HEK293T (cell line): ENCODE data around the gene GRSF1.

Experiments
- ARNT ChIP-seq: fragments of 450-650 bp; IDR thresholded peaks from 2 replicates; pipeline ENCODE4 v1.6.1; 2017; ENCODE audit warnings: mild to moderate bottlenecking
- BHLHE40 ChIP-seq: fragments of 450-650 bp; IDR thresholded peaks from 2 replicates; pipeline ENCODE4 v1.6.1; 2016; ENCODE audit warnings: mild to moderate bottlenecking, moderate library complexity, borderline replicate concordance
- CTBP1 ChIP-seq: fragments of 450-650 bp; IDR thresholded peaks from 2 replicates; pipeline ENCODE4 v1.6.1; 2016; ENCODE audit warnings: borderline replicate concordance
- ELF4 ChIP-seq: fragments of 450-650 bp; IDR thresholded peaks from 2 replicates; pipeline ENCODE4 v1.6.1; 2017; ENCODE audit warnings: antibody characterized with exemption
- FOXA1 ChIP-seq: fragments of 450-650 bp; IDR thresholded peaks from 2 replicates; pipeline ENCODE4 v1.6.1; 2016; ENCODE audit warnings: mild to moderate bottlenecking
- FOXK2 ChIP-seq: fragments of 450-650 bp; IDR thresholded peaks from 2 replicates; pipeline ENCODE4 v1.6.1; 2016; ENCODE audit warnings: mild to moderate bottlenecking
- FOXM1 ChIP-seq: fragments of 450-650 bp; IDR thresholded peaks from 2 replicates; pipeline ENCODE4 v1.6.1; 2017; ENCODE audit warnings: mild to moderate bottlenecking, borderline replicate concordance
- HDGF ChIP-seq: fragments of 450-650 bp; IDR thresholded peaks from 2 replicates; pipeline ENCODE4 v1.6.1; 2017; ENCODE audit warnings: antibody characterized with exemption, borderline replicate concordance
- LEF1 ChIP-seq: fragments of 450-650 bp; IDR thresholded peaks from 2 replicates; pipeline ENCODE4 v1.6.1; 2017; ENCODE audit warnings: mild to moderate bottlenecking, borderline replicate concordance
- NFRKB ChIP-seq: fragments of 450-650 bp; IDR thresholded peaks from 2 replicates; pipeline ENCODE4 v1.6.1; 2016; ENCODE audit warnings: mild to moderate bottlenecking, moderate library complexity
- SP1 ChIP-seq: fragments of 450-650 bp; IDR thresholded peaks from 2 replicates; pipeline ENCODE4 v1.6.1; 2017
- SUZ12 ChIP-seq: fragments of 450-650 bp; IDR thresholded peaks from 2 replicates; pipeline ENCODE4 v1.6.1; 2016; ENCODE audit warnings: mild to moderate bottlenecking
- TARDBP ChIP-seq: fragments of 450-650 bp; IDR thresholded peaks from 2 replicates; pipeline ENCODE4 v1.6.1; 2016
- ZNF384 ChIP-seq: fragments of 450-650 bp; IDR thresholded peaks from 2 replicates; pipeline ENCODE4 v1.6.1; 2016

- TF ChIP-seq SP1 (no peak), HDGF (no peak), BHLHE40 (no peak), FOXM1 (no peak), SUZ12 (no peak), TARDBP (no peak), FOXA1 (no peak), LEF1 (no peak), NFRKB (no peak), ZNF384 (no peak), CTBP1 (no peak), FOXK2 (no peak), ELF4 (no peak), ARNT (no peak)
Measured at GRCh38 chr4:70863099-70863790, 23.6 kb upstream of the GRSF1 start.
